Activated CD4-positive, alpha-beta T cell treated with anti-CD3 and anti-CD28 coated beads for 4 hours (primary cell): ENCODE measurements around the gene TIMM10.

Source experiments
- DNase-seq, 2 donors: peaks; one replicate each; pipeline ENCODE4 v3.0.0-alpha.2; 2020

TIMM10 gene

DNA sequence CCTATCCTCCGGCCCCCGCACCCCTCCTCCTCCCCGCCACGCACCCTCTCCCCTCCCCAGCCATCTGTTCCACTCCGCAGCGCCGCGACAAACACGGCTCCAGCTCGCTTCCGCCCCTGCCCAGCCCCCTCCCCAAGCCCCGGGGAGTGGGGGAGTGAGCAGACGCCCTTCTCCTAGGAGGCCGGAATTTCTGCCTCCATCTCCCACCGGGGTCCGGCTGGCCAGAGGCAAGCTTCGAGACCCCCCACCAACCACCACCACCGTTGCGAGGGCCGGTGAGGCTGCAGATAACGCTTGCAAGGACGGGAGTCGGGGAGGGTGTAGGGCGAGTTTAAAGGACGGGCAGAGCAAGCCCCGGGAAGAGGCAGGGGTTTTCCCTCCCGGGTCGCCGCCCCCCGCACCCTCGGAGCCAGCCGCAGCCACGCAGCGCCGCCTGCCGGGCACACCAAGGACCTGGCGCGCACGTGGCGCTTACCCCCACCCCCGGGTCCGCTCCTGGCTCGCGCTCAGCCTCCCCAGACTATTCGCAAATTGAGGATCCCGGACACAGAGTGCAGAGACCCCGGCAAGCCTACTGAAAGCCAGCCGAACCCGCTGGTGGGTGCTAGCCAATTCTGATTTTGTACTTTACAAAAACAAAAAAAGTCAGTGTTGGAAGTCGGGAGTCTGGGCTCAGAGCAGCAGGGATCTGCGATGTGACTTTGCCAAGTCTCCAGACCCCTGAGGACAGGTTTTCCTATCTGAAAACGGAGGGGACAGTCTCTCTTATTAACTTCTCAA lies 47.6 kb downstream of the TIMM10 start:
- DNase-seq = peak; percentile 71 to 74

DNA sequence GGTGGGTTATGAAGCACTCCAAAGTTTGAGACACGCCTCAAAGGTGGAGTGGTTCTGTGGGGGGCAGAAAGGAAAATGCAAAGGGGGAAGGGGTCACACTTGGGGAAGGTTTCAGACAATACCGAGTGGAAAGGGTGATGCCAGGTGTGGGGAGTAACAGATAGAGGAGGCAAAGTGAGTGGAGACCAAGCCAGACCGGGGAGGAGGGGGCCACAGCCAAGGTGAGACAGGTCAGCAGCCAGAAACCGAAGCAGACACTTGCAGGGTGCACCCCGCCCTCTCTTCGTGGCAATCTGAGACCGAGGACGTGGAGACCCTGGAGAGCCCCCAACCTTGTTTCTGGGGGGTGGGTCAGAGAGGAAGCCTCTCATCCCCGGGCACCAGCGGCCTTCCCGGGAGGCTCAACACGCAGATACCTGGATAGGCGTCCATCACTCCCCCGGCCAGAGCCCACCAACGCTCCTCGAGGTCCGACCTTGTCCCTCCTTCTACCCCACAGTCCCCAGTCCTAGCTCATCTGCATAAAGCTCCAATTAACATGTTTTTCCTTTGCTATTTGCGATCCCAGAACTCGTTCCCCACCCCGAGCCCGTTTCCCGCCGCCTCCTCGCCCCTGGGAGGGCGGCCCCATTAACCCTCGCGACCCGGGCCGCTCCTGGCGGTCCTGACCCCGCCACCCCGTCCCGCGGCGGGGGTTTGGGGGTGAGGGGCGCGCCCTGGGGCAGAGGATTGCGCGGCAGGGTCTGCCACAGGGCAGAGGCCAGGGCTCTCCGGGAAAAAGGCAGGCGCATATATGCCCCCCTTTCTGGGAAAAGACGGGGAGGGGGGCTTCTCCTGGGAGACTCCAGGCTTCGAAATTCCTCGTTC lies 48.4 kb downstream of the TIMM10 start:
- DNase-seq = no peak

DNA sequence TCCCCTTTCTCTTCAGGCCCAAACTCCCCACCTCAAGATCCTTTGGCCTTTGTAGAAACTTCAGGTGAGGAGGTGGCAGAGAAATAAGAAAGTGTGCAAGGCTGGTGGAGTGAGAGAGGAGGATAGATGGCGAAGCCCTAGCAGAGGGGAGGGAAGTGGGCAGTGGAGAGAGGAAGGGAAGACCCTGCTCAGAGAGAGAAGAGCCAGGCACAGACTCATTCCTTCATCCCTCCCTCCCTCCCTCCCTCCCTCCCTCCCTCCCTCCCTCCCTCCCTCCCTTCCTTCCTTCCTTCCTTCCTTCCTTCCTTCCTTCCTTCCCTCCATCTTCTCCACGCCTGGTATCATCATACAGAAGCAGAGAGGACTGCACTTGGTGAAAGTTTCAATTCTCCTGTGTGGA lies 49.2 kb downstream of the TIMM10 start:
- DNase-seq = no peak

DNA sequence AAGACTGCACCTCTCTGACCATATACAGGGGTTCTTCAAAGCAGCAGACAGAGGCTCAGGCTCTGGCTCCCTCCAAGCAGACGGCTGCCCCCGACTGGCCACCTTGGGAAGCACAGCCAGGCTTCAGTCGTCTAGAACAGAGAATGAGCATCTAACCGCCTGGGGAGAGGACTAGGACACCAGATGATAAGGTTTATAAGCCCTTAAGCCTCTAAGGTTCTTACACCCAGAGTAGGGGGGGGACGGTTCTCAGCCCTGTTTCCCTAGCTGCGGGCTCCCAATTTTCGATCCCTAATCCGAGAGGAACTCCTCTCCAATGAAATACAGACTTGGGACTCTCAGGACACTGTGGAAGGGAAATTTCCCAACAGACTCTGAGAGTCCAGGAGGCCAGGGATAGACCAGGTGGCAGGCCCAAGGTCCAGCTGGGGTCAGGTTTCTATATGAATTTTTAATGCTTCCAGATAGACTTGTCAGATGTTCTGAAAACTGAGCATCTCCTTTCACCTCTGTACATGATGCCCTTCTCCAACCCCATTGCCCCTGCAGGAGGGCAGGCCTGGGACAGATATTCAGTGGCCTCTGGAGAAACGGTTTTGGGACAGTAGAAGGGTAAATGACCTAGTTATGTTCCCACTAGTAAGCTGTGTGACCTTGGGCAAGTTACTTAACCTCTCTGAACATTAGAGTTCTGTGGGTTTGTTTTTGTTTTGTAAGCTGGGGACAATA lies 50.0 kb downstream of the TIMM10 start:
- peak; percentile 62 to 74 for DNase-seq

DNA sequence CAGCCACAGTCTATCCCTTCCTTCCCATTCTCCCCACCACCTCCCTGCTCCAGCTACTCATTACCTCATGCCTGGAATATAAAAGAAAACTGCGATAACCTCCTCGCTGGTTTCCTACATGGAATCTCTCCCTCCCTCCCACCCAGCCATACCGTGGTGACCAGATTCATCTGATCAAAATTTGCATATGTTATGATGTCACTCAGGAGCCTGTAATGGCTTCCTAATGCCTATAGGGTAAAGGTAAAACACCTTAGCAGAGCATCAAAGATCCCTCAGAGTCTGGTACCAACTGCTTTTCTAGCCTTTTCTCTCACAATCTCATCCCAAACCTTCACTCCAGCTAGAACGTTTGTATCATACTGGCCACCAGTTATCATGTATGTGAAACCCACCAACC lies 50.6 kb downstream of the TIMM10 start:
- no peak for DNase-seq

DNA sequence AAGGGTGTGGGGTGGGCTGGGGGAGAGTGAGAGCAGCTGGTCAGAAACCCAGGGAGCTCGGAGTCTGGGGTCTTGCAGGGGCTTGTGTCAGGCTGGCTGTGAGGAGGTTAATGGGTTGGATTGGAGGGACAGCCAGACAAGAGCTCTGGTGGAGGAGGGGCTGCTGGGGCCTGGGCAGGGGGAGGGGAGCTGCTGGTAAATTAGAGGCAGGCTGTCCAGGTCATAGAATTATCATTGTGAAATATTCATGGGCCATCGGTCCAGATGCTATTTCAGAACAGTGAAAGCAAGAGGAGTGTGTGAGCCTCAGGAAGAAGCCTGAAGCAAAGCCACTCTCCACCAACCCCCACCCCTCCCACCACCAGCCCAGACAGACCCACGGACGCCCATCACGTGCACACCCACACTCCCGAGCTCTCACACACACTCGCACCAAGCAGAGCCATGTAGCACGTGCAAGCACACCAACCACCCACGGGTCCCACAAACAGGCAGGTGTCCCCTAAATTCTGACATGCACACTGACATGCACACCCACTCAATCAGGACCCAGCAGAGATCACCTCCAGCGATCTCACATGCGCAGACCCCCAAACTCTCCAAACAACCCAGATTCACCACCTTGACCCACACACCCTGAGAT lies 51.4 kb downstream of the TIMM10 start:
- DNase-seq = no peak
